HL-60/S4 (cell line): ENCODE results near the gene EID3.
"Not testable (repeated sequence)": the region's sequence is repeated elsewhere in the genome, so short reads cannot be mapped to it uniquely, and the experiment has no call there.

Experiments used
- in situ Hi-C: fragments of 300-500 bp; cut with MboI; formaldehyde crosslinking; loops from 2 replicates; pipeline ENCODE4 v1.14.3; 2022; ENCODE audit warnings: low sequenced_read_pairs

Gene EID3

DNA sequence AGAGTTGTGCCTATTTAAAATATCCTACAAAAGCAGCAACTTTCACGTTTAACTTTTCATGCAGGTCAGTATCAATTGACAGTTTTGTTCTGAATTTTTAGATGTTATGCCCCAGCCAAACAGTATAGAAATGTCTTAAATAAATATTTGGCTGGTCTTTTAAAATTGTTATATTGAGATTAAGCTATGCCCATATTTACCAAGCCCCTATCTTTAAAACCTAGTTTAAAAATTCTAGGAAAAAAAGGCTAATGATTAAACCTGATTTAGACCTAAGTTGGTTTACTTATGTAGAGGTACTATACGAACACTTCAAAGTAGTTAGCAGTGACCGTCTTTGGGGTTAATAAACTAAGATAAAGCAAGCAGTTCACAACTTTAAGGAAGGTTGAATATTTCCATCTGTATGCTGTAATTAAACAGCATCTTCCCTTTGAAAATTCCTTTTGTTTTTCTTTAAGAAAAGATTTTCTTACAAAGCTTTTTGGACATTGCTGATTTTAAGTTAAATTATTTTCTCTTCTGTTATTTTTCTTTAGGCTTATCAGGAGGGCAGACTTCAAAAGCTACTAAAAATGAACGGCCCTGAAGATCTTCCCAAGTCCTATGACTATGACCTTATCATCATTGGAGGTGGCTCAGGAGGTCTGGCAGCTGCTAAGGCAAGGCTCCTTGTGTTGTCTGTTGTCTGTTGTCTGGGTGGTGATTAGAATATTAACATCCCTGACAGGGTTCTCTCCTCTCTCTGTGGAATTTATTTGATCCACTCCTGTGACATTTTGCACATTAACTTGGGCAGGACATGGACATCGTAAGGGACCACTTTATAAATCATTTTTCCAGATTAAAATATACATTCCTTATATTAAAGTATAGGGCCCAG, 7.5 kb downstream of the EID3 start:
- in situ Hi-C loops: no loop called here

DNA sequence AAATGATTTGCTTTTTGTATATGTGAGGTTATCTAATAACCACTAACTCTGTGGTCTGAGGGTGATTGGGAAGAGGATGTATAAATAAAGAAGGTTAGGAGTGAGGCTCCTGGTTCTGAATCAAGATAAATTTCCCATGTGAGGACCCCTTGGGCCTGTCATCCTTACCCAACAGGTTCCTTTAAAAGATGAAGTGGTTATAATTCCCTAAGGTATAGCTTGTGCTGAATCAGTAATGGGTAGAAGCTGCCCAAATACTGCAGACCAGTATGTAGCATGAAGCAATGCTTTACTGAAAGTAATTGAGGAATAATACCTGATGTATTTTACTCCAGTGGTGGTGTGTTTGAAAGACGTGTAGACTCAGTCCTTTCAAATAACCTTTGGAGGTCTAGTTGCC, 8.7 kb downstream of the EID3 start:
- in situ Hi-C loops: no loop called here

DNA sequence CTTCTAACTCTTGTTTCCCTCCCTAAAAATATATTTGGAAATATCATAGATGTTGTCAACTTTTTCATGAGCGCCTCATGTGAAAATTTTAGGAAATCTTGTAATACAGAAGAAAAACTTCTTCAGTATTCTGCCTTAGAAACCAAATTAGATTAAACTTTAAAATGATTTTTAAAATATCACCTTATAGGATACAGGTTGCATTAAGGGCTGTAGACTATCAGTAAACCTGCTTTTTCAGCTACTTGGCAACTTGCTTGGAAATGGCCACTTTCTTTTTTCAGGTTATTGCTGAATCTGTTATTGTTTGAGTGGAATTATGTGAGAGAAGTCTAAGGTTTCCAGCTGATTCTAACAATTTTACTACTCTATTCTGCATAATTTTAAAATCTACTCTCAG, 9.1 kb downstream of the EID3 start:
- in situ Hi-C loops: no loop called here

DNA sequence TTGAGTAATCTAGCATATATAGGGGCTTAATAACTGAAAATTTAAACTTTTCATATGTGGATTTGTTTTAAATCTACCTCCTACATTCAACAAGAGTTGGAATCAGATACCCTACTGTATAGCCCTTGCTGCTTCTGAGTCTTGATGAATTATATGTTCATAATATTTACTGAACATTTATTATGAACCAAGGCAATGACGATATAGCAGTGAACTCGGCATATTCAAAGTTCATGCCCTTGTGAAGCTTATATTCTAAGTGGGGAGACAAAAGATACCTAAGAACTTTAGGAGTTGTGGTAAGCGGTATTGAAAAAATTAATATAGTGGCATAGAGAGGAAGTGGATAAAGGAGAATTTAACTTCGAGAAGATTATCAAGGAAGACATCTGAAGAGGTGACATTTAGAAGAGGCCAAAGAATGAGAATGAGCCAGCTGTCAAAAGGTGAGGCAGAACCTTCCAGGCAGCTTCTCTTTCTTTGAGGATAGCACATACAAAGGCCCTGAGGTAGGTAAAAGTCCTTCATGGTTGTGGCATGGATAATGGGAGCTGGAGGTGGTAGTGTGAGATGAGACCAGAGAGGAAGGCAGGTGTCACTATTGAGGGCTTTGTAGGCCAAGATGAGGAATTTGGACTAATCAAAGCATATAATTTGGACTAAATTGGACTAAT, 10.2 kb downstream of the EID3 start:
- in situ Hi-C loops: no loop called here

DNA sequence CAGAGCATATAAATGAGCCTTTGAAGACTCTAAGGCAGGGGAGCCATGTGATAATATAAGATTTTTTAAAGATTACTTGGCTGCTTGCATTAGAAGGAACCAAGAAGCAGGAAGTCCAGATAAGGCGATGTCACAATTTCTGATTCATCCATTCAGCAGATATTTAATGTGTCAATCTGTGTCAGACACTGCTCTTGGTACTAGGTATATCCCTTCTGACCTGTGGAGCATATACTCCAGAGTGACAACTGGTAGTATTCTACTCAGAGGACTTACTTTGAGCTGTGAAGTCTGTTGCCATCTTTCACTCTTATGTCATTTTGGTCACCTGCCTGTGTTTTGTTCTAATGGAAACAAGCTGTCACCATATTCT, 10.7 kb downstream of the EID3 start:
- in situ Hi-C loops: no loop called here

DNA sequence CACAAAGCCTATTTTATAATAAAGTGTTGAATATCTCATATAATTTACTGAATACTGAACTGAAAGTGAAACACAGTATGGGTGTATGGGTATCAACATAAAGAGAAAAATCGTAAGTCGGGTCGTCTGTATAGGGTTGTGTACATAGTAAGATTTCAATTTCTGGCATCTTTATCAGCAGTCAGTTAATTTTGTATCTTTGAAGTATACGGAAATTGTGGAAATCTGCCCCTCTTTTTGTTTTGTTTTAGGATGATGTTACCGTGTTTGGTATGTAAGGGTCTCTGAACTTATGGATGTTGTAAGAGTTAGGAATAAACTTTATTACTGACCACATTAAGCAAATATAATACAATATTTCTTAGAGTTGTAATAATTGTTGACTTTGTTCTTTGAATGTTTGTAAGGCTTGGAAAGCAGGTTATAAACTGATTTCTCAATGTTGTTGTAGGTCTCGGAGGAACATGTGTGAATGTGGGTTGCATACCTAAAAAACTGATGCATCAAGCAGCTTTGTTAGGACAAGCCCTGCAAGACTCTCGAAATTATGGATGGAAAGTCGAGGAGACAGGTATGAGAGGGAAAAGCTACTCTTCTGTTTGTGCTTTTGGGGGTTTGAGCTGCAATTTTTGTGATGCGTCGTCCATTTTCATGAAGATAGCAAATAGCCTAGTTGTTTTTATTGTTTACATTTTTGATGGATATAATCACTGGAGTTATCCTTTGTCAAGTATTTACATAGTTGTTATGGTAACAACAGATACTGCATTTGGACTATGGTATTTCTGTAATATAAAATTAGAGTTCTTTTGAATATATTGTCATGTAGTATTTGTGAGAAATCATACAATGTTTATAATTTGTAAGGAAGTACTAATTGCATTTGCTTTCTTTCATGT, 12.0 kb downstream of the EID3 start:
- in situ Hi-C loops: no loop called here

DNA sequence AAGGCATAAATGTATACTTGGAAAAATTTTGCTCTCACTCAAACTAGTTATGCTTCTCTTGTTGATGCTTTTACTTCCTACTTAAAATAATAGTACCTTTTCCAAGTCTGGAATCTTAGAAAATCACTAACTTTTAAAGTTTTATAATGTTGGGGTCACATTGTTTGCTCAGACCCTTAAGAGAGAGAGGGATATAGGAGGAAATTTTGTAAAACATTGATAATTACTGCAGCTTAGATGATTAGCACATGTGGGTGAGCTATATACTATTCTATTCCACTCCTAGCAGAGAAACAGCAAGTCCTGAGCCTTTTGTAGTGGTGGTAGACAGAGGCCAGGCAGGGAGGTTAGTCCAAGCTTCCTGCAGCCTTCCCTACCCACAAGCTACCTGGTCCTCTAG, 13.4 kb downstream of the EID3 start:
- in situ Hi-C loops: no loop called here

DNA sequence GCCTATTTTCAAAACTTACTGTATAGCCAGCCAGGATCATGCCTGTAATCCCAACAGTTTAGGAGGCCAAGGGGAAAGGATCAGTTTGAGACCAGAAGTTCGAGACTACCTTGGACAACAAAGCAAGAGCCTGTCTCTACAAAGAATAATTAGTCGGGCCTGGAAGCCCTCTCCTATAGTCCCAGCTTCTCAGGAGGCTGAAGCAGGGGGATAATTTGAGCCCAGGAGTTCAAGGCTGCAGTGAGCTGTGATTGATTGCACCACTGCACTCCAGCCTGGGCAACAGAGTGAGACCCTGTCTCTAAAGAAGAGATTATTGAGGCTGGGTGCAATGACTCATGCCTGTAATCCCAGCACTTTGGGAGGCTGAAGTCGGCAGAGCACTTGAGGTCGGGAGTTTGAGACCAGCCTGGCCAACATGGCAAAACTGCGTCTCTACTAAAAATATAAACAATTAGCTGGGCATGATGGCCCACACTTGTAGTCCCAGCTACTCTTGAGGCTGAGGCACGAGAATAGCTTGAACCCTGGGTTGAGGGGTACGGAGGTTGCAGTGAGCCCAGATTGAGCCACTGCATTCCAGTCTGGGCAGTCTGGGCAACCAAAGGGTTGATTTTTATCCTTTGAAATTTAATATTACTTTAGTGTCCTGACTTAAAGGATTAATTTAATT, 14.1 kb downstream of the EID3 start:
- in situ Hi-C loops: no loop called here

DNA sequence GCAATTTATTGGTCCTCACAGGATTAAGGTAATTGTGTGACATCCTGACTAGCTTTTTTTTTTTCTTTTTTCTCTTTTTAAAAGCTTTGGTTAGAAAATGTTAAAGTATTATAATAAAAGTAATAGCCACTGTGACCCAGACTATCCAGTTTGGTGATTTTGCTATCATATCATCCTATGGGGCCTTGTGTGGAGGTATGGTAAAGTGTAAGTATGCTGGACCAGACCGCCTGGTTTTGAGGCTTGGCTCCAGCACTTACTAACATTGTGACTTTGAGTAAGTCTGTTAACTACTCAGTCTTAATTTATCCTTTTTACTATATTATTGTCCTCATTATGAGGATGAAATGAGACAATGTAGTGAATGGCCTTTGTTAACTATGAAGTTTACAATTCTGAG, 15.5 kb downstream of the EID3 start:
- in situ Hi-C loops: no loop called here

DNA sequence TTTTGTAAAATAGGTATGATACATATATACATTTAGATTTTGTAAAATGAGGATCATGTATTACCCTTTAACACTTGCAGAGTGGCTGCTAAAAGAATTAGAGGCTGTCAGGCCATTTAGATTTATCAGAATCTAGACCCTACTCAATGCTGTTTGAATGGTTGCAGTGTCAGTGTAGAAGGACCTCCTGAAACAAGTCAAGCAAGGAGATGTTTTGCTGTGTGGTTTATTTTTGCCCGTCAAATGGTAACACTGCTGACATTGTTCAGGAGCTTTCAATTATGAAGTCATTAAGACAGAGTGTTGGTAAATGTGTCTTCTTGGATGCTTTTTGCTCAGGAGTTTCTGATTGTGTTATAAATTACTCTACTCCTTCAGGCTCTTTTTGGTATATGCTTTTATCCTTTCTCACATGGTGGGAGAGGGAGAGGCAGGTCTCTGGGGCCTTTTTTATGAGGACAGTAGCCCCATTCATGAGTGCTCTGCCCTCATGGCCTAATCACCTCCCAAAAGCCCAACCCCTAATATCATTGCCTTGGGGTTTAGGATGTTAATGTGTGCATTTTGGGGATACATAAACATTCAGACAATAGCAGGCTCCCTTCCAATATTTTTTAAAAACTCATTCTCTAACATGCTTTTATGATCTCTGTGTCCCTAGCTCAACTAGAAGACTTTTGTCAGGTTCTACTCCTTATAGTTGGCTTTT, 16.5 kb downstream of the EID3 start:
- in situ Hi-C loops: no loop called here

DNA sequence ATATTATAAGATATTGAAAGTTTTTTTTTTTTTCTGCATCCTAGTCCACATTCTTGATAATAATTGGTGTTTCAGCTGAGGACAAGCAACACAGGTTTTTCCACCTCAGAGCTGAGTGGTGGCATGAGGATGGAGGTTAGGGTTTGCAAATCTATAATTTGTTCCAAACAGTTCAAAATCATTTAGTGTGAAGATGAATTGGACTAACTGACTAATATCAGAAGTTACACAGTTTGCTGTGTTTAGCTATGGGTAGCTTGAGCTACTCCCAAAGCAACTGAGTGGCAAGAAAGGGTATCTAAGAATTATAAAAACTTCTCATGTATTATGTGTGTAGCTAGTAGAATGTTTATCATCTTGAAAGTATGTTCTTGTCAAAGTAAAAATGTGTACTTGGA, 17.1 kb downstream of the EID3 start:
- in situ Hi-C loops: no loop called here

DNA sequence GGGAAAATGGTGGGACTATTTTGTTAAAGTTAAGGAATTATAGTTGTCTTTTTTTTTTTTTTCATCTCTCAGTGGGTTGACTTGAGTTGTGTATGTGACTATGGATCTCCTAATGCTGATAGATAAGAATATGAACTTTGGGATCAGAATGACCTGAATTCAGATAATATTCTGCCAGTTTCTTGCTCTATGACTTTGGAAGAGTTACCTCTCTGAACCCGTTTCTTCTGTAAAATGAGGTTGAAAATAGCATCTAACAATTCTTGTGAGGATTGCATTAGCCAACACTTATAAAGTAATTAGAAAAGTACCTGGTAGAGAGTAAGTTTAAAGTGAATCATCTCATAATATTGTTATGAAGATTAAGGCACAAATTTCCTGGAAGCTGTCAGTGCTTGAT, 18.4 kb downstream of the EID3 start:
- in situ Hi-C loops: no loop called here

DNA sequence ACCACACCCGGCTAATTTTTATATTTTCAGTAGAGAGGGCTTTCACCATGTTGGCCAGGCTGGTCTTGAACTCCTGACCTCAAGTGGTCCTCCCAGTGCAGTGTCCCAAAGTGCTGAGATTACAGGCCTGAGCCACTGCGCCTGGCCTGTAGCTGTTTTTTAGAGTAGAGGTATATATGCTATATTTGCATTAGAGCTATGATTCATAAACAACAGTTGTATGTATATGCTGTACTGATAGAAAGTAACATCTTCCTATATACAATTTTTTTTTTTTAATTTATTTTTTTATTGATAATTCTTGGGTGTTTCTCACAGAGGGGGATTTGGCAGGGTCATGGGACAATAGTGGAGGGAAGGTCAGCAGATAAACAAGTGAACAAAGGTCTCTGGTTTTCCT, 19.0 kb downstream of the EID3 start:
- in situ Hi-C loops: not testable (repeated sequence)

DNA sequence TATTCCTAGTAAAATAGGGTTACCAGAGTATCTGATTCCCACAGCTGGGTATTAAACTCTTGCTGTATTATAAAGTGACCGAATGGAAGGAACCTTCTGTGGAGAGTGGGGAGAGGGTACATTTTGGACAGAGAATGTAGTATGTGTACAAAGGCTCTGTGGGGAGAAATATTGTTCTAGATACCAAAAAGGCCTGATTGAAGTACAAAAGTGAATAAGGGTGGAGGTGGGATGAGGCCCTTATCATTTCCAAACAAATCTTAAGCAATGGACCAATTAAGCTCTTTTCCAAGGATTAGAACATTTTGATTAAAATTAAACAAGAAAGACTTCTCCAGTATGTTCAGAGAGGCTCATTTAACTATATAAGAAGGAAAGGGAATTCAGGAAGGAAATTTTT, 20.4 kb downstream of the EID3 start:
- in situ Hi-C loops: no loop called here

DNA sequence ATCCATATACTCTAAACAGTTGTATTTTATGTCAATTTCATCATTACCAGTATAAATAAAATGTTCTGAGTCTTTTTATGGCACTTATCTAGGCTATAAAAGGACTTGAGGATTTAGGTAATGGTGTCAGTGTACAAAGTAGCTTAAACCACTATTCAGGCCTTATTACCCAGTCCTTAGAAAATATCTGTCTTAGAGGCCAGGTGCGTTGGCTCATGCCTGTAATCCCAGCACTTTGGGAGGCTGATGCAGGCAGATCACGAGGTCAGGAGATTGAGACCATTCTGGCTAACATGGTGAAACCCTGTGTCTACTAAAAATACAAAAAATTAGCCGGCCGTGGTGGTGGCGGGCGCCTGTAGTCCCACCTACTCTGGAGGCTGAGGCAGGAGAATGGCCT, 24.7 kb downstream of the EID3 start:
- in situ Hi-C loops: not testable (repeated sequence)

DNA sequence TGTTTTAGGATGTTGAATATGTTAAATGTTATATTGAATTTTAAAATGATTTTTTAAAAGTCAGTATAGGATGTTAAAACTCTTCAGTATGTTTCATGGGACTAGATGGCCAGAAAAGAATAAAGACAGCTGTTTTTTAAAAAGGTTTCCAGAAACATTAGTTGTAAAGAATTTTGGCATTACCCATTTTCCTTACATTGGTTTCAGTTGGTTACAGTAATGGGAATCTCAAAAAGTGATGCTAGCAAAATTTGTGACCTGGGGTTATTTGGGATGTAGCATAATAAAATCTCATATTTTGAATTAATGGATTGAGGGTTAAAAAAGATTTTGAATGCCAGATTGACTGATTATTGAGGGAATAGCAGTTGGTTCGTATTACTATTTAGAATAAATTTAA, 25.3 kb downstream of the EID3 start:
- in situ Hi-C loops: no loop called here

DNA sequence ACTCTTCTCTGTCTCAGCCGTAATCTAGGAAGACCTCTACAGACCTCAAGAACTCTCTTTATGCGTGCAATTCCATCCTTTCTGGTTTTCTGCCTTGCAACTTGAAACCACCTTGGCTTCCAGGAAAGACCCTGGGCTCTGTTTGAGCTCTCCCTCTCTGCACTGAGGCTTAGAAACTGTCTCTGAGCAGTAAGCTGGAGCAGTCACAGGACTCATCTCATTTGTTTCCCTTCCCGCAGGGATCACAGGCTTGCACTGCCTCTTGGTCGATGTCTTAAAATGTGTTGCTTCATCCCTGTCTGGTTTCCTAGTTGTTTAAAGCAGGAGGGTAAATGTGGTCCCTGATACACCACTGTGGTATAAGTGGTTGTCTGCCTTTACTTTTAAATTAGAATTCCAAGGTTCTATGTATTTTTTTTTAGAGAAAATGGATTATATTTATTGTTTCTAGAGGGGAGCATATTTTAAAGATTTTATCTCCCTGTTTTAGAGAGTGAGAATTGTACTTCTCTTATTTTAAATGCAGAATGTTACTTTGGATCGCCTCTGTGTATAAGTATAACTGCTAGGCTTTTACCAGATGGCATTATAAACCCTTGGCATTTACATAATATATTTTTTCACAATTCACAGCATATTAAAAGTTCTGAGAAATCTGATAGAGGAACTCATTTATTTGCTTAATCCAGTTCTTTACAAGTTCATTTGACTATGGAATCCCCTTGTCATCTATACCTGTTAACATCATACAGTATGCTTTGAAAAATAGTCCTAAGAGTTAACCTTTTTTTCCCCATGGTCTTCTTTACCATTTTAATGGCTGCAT, 26.4 kb downstream of the EID3 start:
- in situ Hi-C loops: no loop called here

DNA sequence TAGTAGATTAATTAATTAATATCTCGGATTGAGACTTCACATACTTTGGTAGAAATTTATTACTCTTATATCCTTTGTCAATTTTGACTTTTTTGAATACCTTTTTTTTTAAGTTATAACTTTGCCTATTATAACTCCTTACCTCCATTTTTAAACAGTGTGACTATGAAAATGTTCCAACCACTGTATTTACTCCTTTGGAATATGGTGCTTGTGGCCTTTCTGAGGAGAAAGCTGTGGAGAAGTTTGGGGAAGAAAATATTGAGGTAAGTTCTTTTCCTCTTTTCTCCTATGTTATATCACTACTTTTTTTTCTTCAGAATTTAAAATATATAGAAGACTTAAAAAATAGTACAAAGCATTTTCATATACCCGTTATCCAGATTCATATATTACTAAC, 27.8 kb downstream of the EID3 start:
- in situ Hi-C loops: no loop called here

DNA sequence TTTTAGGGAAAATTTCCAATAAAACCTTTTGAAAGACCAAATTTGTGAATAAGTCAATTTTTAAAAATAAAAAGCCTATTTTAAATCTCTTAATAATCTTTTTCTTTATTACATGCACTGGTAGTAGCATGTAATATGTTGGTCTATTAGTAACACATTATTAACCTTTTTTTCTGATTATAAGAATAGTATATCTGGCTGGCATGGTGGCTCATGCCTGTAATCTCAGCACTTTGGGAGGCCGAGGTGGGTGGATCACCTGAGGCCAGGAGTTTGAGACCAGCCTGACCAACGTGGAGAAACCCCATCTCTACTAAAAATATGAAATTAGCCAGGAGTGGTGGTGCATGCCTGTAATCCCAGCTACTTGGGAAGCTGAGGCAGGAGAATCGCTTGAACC, 28.7 kb downstream of the EID3 start:
- in situ Hi-C loops: not testable (repeated sequence)
